HG03521 (cell line): ENCODE results near the gene ZNF500.
"Not testable (repeated sequence)": the region's sequence is repeated elsewhere in the genome, so short reads cannot be mapped to it uniquely, and the experiment has no call there.

ENCODE experiments used
- ATAC-seq: cut with Tn5 transposase; IDR thresholded peaks from one replicate; pipeline ENCODE4 v1.9.1; 2021; ENCODE audit warnings: mild to moderate bottlenecking, moderate library complexity; ENCODE audit not compliant: unreplicated experiment

ZNF500 gene

GRCh38 chr16:4796982-4797804 is 30.2 kb upstream of the ZNF500 start:
- ATAC-seq, result no peak

GRCh38 chr16:4795828-4796572 is 29.0 kb upstream of the ZNF500 start:
- no peak for ATAC-seq

- no peak for ATAC-seq
These were observed 28.3 kb upstream of the ZNF500 start, which contains the start of gene SMIM22 for GRCh38 chr16:4795181-4795827. TSS of gene SMIM22 (plus strand) at chr16:4795369. CDS start at chr16:4795735, 366 bp downstream.

GRCh38 chr16:4792951-4793513 is 26.1 kb upstream of the ZNF500 start:
- no peak for ATAC-seq

GRCh38 chr16:4790871-4791270 is 23.9 kb upstream of the ZNF500 start:
- no peak for ATAC-seq

- no peak for ATAC-seq
These were observed 23.3 kb upstream of the ZNF500 start for GRCh38 chr16:4790261-4790660.

- ATAC-seq, result no peak
These were observed 21.9 kb upstream of the ZNF500 start for GRCh38 chr16:4788910-4789309.

GRCh38 chr16:4788489-4788889 is 21.5 kb upstream of the ZNF500 start:
- no peak for ATAC-seq

- no peak for ATAC-seq
These were observed 20.9 kb upstream of the ZNF500 start, which contains the start of gene SEPTIN12 for GRCh38 chr16:4787627-4788482. TSS of gene SEPTIN12 (minus strand) at chr16:4788345. CDS start at chr16:4787645, 700 bp downstream.

- ATAC-seq, result no peak
These were observed 20.1 kb upstream of the ZNF500 start for GRCh38 chr16:4787068-4787467.

- ATAC-seq, result no peak
These were observed 18.9 kb upstream of the ZNF500 start for GRCh38 chr16:4785758-4786433.

GRCh38 chr16:4784444-4784987 is 17.6 kb upstream of the ZNF500 start:
- ATAC-seq, result not testable (repeated sequence)

- no peak for ATAC-seq
These were observed 17.0 kb upstream of the ZNF500 start for GRCh38 chr16:4783951-4784336.

- ATAC-seq, result no peak
These were observed 16.4 kb upstream of the ZNF500 start for GRCh38 chr16:4783251-4783950.

GRCh38 chr16:4780235-4780634 is 13.3 kb upstream of the ZNF500 start:
- no peak for ATAC-seq

GRCh38 chr16:4778050-4778392 is 11.1 kb upstream of the ZNF500 start:
- no peak for ATAC-seq

GRCh38 chr16:4777339-4778049 is 10.5 kb upstream of the ZNF500 start:
- no peak for ATAC-seq

- no peak for ATAC-seq
These were observed 9.3 kb upstream of the ZNF500 start for GRCh38 chr16:4776141-4776705.
